Prostate gland (tissue), 2 donors: ENCODE data around the gene UGCG. TPM values are rescaled to one million over a fixed set of nuclear protein-coding genes. Genes with fewer than 3 reads are reported as not detected.
A peak's percentile ranks its signal among the peaks of the same experiment; 100 is the strongest.
"Not testable (repeated sequence)": the region's sequence is repeated elsewhere in the genome, so short reads cannot be mapped to it uniquely, and the experiment has no call there.

Experiments
- DNase-seq: peaks from one replicate; pipeline ENCODE4 v3.0.0-alpha.2; 2019; ENCODE audit warnings: low spot score
- H3K27ac ChIP-seq, 2 donors: fragments of 200-600 bp; sonication (generic); 2 replicates each; pipeline ENCODE4 v1.5.1; 2017 to 2019
- H3K27me3 ChIP-seq: fragments of 200-600 bp; sonication (generic); replicated peaks from 2 replicates; pipeline ENCODE4 v1.5.1; 2019; ENCODE audit not compliant: insufficient read depth
- H3K36me3 ChIP-seq, 2 donors: fragments of 200-600 bp; sonication (generic); 1 replicate in 1 of 2; 2 replicates in 1 of 2; pipeline versions ENCODE4 v1.5.1 to v1.8.1; 2017 to 2019
- H3K4me1 ChIP-seq: fragments of 200-600 bp; sonication (generic); replicated peaks from 2 replicates; pipeline ENCODE4 v1.5.1; 2019
- H3K4me3 ChIP-seq, 2 donors: fragments of 200-600 bp; sonication (generic); 2 replicates each; pipeline ENCODE4 v1.5.1; 2017 to 2019
- H3K9me3 ChIP-seq: fragments of 200-600 bp; sonication (generic); 2 replicates; pipeline ENCODE4 v1.5.1; 2017
- CTCF ChIP-seq, 4 experiments: fragments of 200-600 bp in 2 of 4; fragments of 450-650 bp in 2 of 4; sonication (generic) in 2 of 4; IDR thresholded peaks; 1 replicate in 3 of 4; 2 replicates in 1 of 4; pipeline ENCODE4 v1.5.1; 2016 to 2019; ENCODE audit warnings: antibody characterized with exemption in 4 of 4, mild to moderate bottlenecking in 2 of 4, moderate library complexity in 2 of 4
- POLR2A ChIP-seq: fragments of 450-650 bp; IDR thresholded peaks from one replicate; pipeline ENCODE4 v1.6.1; 2016; ENCODE audit warnings: antibody characterized with exemption, mild to moderate bottlenecking
- POLR2AphosphoS5 ChIP-seq: sonication (generic); formaldehyde crosslinking; IDR thresholded peaks from one replicate; pipeline ENCODE4 v1.6.1; 2017; ENCODE audit warnings: antibody characterized with exemption
- WGBS: methylation state at CpG from one replicate; pipeline ENCODE4 v1.1.5; 2018; 5-methylcytosine and 5-hydroxymethylcytosine counted together
- intact Hi-C: fragments of 100-400 bp; cut with DNase I; formaldehyde crosslinking; loops from one replicate; pipeline ENCODE4 v1.14.2; 2022
- total RNA-seq, 2 donors: library from RNA; depleted of rRNA; stranded (reverse); fragments of >200 nt; gene quantifications; one replicate each; pipeline ENCODE4 v1.1.0, GENCODE V29; 2016

The UGCG gene
- total RNA-seq, 2 donors from 2014 or later = 23.9 to 42.6 TPM

GRCh38 chr9:111886983-111887718, 9.5 kb upstream of the UGCG start:
- Histone ChIP-seq H3K27ac (no peak overlapping the region), H3K9me3 (no peaks in the 10 kb centered on the region), H3K4me1 (no peaks in the 10 kb centered on the region), H3K36me3 (no peaks in the 10 kb centered on the region), H3K27me3 (no peaks in the 10 kb centered on the region), H3K4me3 (no peak overlapping the region)
- 86% methylated on average over 19 of the region's 19 CpGs for WGBS
- no peak for TF ChIP-seq POLR2A
- no peak for TF ChIP-seq POLR2AphosphoS5
- no peak for TF ChIP-seq CTCF (IDR thresholded peaks at IDR 0.05)
- DNase-seq = no peak
- intact Hi-C loops = no loop called here

GRCh38 chr9:111890334-111890733, 6.3 kb upstream of the UGCG start:
- H3K27ac ChIP-seq = no peak overlapping the region
- no peak overlapping the region for H3K4me3 ChIP-seq
- H3K36me3 ChIP-seq = no peaks in the 10 kb centered on the region
- 67% methylated on average over 2 of the region's 2 CpGs for WGBS
- intact Hi-C loops = no loop called here
- DNase-seq = no peak
- H3K4me1 ChIP-seq = no peaks in the 10 kb centered on the region
- no peaks in the 10 kb centered on the region for H3K27me3 ChIP-seq
- TF ChIP-seq POLR2AphosphoS5 (no peak), CTCF (IDR thresholded peaks at IDR 0.05) (no peak), POLR2A (no peak)
- H3K9me3 ChIP-seq = no peaks in the 10 kb centered on the region

DNA sequence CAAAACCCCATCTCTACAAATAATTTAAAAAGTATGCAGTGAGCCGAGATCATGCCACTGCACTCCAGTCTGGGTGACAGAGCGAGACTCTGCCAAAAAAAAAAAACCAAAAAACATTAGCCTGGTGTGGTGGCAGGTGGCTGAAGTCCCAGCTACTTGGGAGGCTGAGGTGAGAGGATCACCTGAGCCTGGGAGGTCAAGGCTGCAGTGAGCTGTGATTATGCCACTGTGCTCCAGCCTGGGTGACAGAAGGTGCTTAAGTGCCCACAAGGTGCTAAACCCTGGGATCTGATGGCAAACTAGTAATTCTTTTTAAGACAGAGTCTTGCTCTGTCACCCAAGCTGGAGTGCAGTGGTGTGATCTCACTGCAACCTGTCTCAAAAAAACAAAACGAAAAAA, 5.7 kb upstream of the UGCG start:
- H3K36me3 ChIP-seq, H3K27me3 ChIP-seq, H3K4me1 ChIP-seq, intact Hi-C loops, H3K4me3 ChIP-seq, H3K9me3 ChIP-seq, DNase-seq: not testable (repeated sequence)
- WGBS = 91% methylated on average over 3 of the region's 3 CpGs
- H3K27ac ChIP-seq = peak overlapping the region in 1 of 2 donors; percentile 48

DNA sequence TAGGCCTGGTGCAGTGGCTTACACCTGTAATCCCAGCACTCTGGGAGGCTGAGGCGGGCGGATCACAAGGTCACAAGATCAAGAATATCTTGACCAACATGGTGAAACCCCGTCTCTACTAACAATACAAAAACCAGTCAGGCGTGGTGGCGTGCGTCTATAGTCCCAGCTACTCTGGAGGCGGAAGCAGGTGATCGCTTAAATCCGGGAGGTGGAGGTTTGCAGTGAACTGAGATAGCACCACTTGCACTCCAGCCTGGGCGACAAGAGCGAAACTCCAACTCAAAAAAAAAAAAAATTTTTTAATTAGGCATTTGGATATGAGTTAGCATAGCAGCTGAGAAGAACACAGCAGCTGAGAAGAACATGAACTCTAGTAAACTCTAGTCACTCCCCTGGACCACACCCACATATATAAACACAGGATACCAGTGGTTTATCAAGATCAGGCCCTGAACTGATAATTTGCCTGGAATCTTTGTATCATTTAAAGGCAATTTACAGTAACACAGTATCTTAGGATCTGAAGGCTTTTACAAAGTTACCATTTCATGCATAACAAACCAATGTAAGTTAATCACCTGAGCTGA, 4.6 kb upstream of the UGCG start:
- intact Hi-C loops = no loop called here
- H3K4me3 ChIP-seq = no peak overlapping the region
- no peaks in the 10 kb centered on the region for H3K27me3 ChIP-seq
- no peaks in the 10 kb centered on the region for H3K9me3 ChIP-seq
- DNase-seq = peak; percentile 21
- H3K36me3 ChIP-seq = no peaks in the 10 kb centered on the region
- 86% methylated on average over 11 of the region's 11 CpGs for WGBS
- peak overlapping the region in 1 of 2 donors; percentile 48 for H3K27ac ChIP-seq
- TF ChIP-seq CTCF (IDR thresholded peaks at IDR 0.05) (no peak), POLR2A (no peak), POLR2AphosphoS5 (no peak)
- H3K4me1 ChIP-seq = no peaks in the 10 kb centered on the region

DNA sequence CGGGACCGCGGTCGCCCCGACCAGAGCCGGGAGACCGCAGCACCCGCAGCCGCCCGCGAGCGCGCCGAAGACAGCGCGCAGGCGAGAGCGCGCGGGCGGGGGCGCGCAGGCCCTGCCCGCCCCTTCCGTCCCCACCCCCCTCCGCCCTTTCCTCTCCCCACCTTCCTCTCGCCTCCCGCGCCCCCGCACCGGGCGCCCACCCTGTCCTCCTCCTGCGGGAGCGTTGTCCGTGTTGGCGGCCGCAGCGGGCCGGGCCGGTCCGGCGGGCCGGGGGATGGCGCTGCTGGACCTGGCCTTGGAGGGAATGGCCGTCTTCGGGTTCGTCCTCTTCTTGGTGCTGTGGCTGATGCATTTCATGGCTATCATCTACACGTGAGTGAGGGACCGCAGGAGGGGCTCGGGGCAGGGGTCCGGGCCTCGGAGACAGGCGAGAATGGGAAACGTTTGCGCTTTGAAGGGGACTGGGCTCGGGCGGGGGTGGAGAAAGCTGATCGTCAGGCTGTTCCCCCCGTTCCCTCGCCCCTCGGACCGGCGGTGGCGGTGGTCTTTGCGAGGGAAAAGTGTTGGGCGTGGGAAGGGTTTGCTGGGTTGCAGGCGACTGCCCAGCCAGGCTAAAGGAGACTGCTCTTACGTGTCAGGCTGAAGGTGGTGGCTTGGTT, 457 bp downstream of the UGCG start:
- Histone ChIP-seq H3K4me1 (no peaks in the 10 kb centered on the region), H3K4me3 (peak overlapping the region; percentile 96 to 98), H3K9me3 (no peaks in the 10 kb centered on the region), H3K27ac (peak overlapping the region; percentile 95), H3K36me3 (no peaks in the 10 kb centered on the region), H3K27me3 (no peaks in the 10 kb centered on the region)
- intact Hi-C loops = loop anchor here (2.0 to 5.0 kb wide), 2 partner anchors 175 to 436 kb away; partner anchors contain the start of gene PTBP3
- under 1% methylated on average over 68 of the region's 68 CpGs for WGBS
- peak in 1 of 4 experiments; percentile 1 for TF ChIP-seq CTCF (IDR thresholded peaks at IDR 0.05)
- TF ChIP-seq POLR2AphosphoS5 = no peak
- no peak for TF ChIP-seq POLR2A
- DNase-seq = peak; percentile 56
